SK-N-SH treated with all-trans-retinoic acid at 6 μM for 48 hours (cell line): ENCODE results near the gene MYH6.

ENCODE experiments used
- ATAC-seq: fragments of 200-7000 bp; cut with Tn5 transposase; 3 replicates; pipeline ENCODE4 v1.9.1; 2020; ENCODE audit warnings: mild to moderate bottlenecking, moderate library complexity
- BACH2 ChIP-seq: fragments of 250-450 bp; sonication (Bioruptor Pico); IDR thresholded peaks from 2 replicates; pipeline ENCODE4 v1.9.0; 2021; ENCODE audit warnings: mild to moderate bottlenecking, borderline replicate concordance
- CREB5 ChIP-seq: fragments of 250-450 bp; sonication (Bioruptor Pico); IDR thresholded peaks from 2 replicates; pipeline ENCODE4 v1.5.1; 2020; ENCODE audit warnings: low read depth, mild to moderate bottlenecking, moderate library complexity
- CSDC2 ChIP-seq: fragments of 250-450 bp; sonication (Bioruptor Pico); IDR thresholded peaks from 2 replicates; pipeline ENCODE4 v1.5.0; 2020; ENCODE audit warnings: mild to moderate bottlenecking, moderate library complexity
- CSRNP3 ChIP-seq: fragments of 250-450 bp; sonication (Bioruptor Pico); IDR thresholded peaks from 2 replicates; pipeline ENCODE4 v1.5.1; 2021; ENCODE audit warnings: mild to moderate bottlenecking, moderate library complexity
- ESRRG ChIP-seq: fragments of 250-450 bp; sonication (Bioruptor Pico); IDR thresholded peaks from 2 replicates; pipeline ENCODE4 v1.6.1; 2021; ENCODE audit warnings: mild to moderate bottlenecking
- GLIS3 ChIP-seq: fragments of 250-450 bp; sonication (Bioruptor Pico); IDR thresholded peaks from 2 replicates; pipeline ENCODE4 v1.5.0; 2020; ENCODE audit warnings: mild to moderate bottlenecking, moderate library complexity
- ISL1 ChIP-seq: fragments of 250-450 bp; sonication (Bioruptor Pico); IDR thresholded peaks from 2 replicates; pipeline ENCODE4 v2.1.2; 2022; ENCODE audit warnings: mild to moderate bottlenecking, moderate library complexity
- PPARA ChIP-seq: fragments of 250-450 bp; sonication (Bioruptor Pico); IDR thresholded peaks from 2 replicates; pipeline ENCODE4 v1.5.0; 2020; ENCODE audit warnings: mild to moderate bottlenecking, borderline replicate concordance
- RARB ChIP-seq: fragments of 250-450 bp; sonication (Bioruptor Pico); IDR thresholded peaks from 2 replicates; pipeline ENCODE4 v1.8.0; 2021; ENCODE audit warnings: mild to moderate bottlenecking, moderate library complexity
- SNAI2 ChIP-seq: fragments of 250-450 bp; sonication (Bioruptor Pico); IDR thresholded peaks from 2 replicates; pipeline ENCODE4 v1.5.0; 2020; ENCODE audit warnings: mild to moderate bottlenecking, moderate library complexity
- TCF4 ChIP-seq: fragments of 250-450 bp; sonication (Bioruptor Pico); IDR thresholded peaks from 2 replicates; pipeline ENCODE4 v1.8.0; 2021; ENCODE audit warnings: mild to moderate bottlenecking, moderate library complexity, borderline replicate concordance
- TOX ChIP-seq: fragments of 250-450 bp; sonication (Bioruptor Pico); IDR thresholded peaks from 2 replicates; pipeline ENCODE4 v1.8.0; 2021; ENCODE audit warnings: mild to moderate bottlenecking, moderate library complexity, borderline replicate concordance
- TSHZ2 ChIP-seq: fragments of 250-450 bp; sonication (Bioruptor Pico); IDR thresholded peaks from 2 replicates; pipeline ENCODE4 v1.5.0; 2020; ENCODE audit warnings: mild to moderate bottlenecking, moderate library complexity
- ZFP3 ChIP-seq: fragments of 250-450 bp; sonication (Bioruptor Pico); IDR thresholded peaks from 2 replicates; pipeline ENCODE4 v1.5.0; 2020; ENCODE audit warnings: mild to moderate bottlenecking, moderate library complexity
- ZNF565 ChIP-seq: fragments of 450-650 bp; formaldehyde crosslinking; conservative IDR thresholded peaks from 2 replicates; pipeline ENCODE4 v1.5.0; 2020; ENCODE audit warnings: low read depth, mild to moderate bottlenecking, moderate library complexity
- ZNF70 ChIP-seq: fragments of 450-650 bp; formaldehyde crosslinking; IDR thresholded peaks from 2 replicates; pipeline ENCODE4 v1.5.0; 2020; ENCODE audit warnings: mild to moderate bottlenecking, moderate library complexity
- ZNF8 ChIP-seq: fragments of 450-650 bp; formaldehyde crosslinking; IDR thresholded peaks from 2 replicates; pipeline ENCODE4 v1.5.0; 2020; ENCODE audit warnings: mild to moderate bottlenecking, moderate library complexity
- TF ChIP-seq, protein P1 (sequence below): fragments of 250-450 bp; sonication (Bioruptor Pico); IDR thresholded peaks from 2 replicates; pipeline ENCODE4 v1.8.0; 2021; ENCODE audit warnings: low read depth, mild to moderate bottlenecking, moderate library complexity, borderline replicate concordance

MYH6 gene

GRCh38 chr14:23452237-23452636 lies 44.2 kb upstream of the MYH6 start:
- no peak for ATAC-seq
- TF ChIP-seq PPARA (CRISPR knock-in tag), result no peak
- no peak for TF ChIP-seq ZNF565 (CRISPR knock-in tag)
- TF ChIP-seq, protein P1, sequence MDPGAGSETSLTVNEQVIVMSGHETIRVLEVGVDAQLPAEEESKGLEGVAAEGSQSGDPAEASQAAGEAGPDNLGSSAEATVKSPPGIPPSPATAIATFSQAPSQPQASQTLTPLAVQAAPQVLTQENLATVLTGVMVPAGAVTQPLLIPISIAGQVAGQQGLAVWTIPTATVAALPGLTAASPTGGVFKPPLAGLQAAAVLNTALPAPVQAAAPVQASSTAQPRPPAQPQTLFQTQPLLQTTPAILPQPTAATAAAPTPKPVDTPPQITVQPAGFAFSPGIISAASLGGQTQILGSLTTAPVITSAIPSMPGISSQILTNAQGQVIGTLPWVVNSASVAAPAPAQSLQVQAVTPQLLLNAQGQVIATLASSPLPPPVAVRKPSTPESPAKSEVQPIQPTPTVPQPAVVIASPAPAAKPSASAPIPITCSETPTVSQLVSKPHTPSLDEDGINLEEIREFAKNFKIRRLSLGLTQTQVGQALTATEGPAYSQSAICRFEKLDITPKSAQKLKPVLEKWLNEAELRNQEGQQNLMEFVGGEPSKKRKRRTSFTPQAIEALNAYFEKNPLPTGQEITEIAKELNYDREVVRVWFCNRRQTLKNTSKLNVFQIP, result no peak
- peak; percentile 90 for TF ChIP-seq ZNF8 (CRISPR knock-in tag)
- no peak for TF ChIP-seq TSHZ2
- no peak for TF ChIP-seq CREB5
- no peak for TF ChIP-seq ISL1 (CRISPR knock-in tag)
- TF ChIP-seq BACH2 (CRISPR knock-in tag), result no peak

DNA sequence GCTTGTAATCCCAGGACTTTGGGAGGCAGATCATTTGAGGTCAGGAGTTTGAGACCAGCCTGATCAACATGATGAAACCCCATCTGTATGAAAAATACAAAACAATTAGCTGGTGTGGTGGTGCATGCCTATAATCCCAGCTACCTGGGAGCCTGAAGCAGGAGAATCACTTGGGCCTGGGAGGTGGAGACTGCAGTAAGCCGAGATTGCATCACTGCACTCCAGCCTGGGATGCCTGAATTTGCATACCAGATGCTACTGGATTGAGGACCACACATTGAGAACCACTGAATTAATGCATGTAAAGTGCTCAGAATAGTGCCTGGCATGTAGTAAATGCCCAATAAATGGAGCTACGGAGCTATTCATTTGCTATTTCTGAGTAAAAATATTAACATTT lies 42.3 kb upstream of the MYH6 start:
- no peak for TF ChIP-seq BACH2 (CRISPR knock-in tag)
- no peak for TF ChIP-seq ZNF70
- no peak for TF ChIP-seq ZNF565 (CRISPR knock-in tag)
- TF ChIP-seq GLIS3, result no peak
- TF ChIP-seq, all 23 proteins: peak for 0
- ATAC-seq, result no peak

DNA sequence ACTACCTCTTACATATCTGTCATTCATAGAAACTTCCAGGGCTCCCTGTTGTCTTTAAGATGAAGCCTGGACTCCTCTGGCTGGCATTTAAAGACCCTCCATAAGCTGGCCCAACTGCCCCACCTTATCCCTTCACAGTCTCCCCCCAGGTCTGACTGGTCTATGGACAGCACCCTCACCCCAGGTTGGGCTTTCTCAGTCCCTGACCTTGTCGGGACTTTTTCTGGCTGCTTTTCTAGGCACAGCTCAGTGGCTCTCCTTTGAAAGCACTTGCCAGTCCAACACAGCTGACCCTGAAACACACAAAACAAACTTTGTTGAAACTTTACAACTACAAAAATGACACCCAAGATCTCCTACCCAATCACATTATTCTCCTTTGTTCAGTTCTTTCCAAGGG lies 41.2 kb upstream of the MYH6 start:
- ATAC-seq, result no peak
- TF ChIP-seq CSDC2 (CRISPR knock-in tag) (no peak), PPARA (CRISPR knock-in tag) (no peak), CSRNP3 (CRISPR knock-in tag) (no peak), RARB (CRISPR knock-in tag) (no peak), ZNF565 (CRISPR knock-in tag) (no peak), ZFP3 (CRISPR knock-in tag) (no peak), ZNF70 (no peak)

DNA sequence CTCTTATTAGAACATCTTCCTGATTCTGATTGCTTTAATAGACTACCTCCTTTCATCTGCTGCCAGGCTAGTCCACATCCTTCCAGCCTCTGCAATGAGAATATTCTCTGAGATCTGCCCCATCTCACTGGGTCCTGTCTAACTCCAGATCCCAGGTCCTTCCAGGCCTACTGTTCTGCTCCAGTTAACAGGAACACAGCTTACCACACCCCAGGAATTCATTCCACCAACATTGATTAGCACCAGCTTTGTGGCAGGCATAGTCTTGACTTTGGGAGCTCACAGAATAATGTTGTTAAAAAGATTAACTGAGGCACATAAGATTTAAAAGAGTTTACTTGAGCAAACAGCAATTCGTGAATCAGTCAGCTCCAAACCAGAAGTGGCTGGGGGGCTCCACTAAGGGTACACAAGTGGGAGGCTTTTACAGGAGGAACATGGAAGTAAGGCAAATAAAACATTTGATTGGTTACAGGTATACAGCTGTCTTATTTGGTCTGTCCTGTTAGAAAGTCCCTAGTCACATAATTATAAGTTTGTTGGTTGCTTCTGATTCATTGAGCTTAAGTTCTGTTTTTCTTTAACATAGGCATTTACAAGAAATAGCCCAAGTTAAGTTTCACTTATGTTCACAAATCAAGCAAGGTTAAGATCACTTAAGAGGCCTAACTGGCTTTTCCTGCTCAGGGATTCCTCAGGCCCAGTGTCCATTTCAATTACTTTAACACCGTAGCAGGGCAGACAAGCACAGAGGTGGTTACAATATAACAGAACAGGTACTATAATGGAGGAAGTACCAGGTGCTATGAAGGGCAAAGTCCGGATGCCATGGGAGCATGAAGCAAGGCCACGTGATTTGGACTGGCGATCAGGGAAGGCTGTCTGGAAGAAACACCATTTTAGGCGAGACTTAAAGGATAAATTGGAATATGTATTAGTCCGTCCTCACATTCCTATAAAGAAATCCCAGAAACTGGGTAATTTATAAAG lies 39.6 kb upstream of the MYH6 start:
- TF ChIP-seq ESRRG (CRISPR knock-in tag) (no peak), ZNF8 (CRISPR knock-in tag) (no peak), TCF4 (no peak), RARB (CRISPR knock-in tag) (no peak), TOX (no peak), CSDC2 (CRISPR knock-in tag) (no peak), SNAI2 (CRISPR knock-in tag) (no peak)
- no peak for ATAC-seq

DNA sequence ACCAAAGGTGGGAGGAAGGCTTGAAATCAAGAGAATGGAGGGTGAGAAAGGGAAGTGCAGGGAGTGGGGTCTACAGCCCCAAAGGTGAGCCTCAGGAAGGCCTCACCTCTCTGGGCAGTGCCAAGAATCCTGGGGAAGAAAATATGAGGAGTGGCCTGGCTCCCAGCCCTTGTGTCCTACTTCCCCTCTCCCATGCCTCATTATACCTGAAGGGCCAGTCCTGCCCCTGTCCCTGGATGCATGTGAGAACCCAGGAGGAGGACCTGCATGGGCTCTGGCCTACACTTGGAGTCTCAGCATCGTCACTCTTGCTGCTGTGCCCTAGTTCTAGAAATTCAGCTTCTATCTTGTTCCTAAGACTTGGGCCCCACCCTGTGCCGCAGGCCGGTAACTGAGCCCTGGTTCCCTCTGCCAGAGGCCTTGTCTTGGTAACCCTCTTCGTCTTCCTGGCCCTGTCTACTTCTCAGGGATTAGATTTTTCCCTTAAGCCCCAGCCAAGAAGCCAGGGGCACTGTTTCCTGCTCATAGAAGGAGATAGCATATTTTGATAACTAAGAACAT lies 38.3 kb upstream of the MYH6 start:
- TF ChIP-seq SNAI2 (CRISPR knock-in tag), result no peak
- no peak for ATAC-seq
